ENCODE measurements around the gene EEPD1.
"Not testable (repeated sequence)": the region's sequence is repeated elsewhere in the genome, so short reads cannot be mapped to it uniquely, and the experiment has no call there.

The EEPD1 gene

GRCh38 chr7:36129048-36129534, 24.0 kb upstream of the EEPD1 start:
- no peak for DNase-seq

- no peak for DNase-seq
Observed at GRCh38 chr7:36130236-36130945, 22.7 kb upstream of the EEPD1 start.

- no peak for DNase-seq
Observed at GRCh38 chr7:36131026-36131425, 22.0 kb upstream of the EEPD1 start.

GRCh38 chr7:36131499-36131898, 21.6 kb upstream of the EEPD1 start:
- no peak for DNase-seq

DNA sequence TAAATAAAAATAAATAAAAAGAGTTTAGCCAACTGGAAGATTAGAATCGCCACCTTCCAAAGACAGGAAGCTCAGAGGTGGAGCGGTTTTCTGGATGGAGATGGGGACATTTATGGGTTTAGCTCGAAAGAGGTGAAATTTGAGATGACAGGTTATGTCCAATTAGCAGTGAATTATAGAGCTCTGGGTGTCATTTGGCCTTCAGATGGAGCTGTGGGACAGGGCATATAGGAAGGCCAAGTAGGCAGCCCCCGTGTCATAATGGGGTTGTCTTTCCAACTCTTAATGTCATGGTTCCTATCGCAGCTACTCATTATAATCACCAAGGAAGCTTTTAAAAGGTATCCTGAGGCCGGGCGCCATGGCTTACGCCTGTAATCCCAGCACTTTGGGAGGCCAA, 21.0 kb upstream of the EEPD1 start:
- no peak for DNase-seq

DNA sequence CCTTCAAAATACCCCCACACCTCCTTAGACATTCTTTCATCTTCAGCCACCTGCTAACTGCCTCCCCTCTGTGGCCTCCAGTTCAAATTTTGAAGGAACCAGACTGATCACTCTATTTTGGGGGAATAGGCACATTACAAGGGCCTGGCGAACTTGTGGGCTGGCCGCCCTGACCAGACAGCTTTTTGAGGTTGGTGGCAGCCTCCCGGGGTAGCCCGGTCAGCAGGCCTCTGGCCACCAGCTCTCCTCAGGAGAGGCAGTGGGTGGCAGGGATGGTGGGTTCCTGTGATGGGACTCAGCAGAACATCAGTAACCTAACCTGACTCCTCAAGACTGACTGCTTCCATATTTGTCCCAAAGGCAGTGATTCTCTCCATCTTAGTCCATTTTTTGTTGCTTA, 17.4 kb upstream of the EEPD1 start:
- no peak for DNase-seq

DNA sequence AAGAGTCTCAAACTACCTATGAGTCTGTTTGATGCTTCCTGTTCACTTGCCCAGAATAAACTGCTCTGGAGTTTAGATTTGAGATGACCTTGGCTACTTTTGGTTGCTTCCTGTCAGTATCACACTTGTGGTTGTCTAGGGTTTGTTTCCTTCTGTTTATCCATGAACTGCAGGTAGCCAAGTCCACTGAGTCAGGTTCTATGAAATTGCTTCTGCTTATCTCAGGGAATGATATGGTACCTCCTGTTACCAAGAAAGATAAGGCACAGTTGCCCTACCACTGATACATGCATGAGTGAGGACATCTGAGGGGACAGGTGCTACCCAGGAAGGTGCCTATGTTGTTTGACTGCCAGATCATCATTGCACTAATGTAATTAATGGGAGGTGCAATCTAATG, 15.8 kb upstream of the EEPD1 start:
- no peak for DNase-seq

DNA sequence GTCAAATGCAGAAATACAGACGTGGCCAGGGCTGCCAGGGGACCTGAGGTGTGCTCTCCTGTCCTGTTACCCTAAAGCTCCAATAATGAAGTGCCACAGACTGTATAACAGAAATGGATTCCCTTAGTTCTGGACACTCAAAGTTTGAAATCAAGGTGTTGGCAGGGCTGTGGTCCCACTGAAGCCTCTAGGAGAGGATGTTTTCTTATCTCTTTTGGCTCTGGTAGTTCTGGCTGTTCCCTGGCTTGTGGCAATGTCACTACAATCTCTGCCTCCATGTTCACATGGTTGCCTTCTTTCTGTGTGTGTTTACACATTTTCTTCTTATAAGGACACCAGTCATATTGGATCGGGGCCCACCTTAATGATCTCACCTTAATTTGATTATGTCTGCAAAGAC, 15.3 kb upstream of the EEPD1 start:
- no peak for DNase-seq

DNA sequence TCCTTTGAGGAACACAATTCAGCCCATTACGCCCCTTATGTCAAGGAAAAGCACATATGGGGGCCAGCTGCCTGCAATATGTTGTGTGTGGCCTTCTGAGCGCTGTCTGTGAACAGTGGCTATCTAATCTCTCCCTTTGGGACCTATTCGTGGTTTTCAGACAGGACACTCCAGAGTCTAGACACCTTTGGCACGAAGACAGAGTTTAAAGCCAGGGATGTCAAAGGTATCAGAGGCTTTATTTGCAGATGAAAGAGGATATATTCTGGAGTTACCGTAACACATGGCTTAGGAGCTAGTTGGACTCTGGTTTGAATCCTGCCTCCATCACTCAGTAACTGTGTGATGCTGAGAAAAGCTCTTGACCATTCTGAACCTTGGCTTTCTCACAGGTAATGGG, 14.8 kb upstream of the EEPD1 start:
- no peak for DNase-seq

GRCh38 chr7:36141351-36141750, 11.7 kb upstream of the EEPD1 start:
- no peak for DNase-seq

- DNase-seq, result no peak
Observed at GRCh38 chr7:36141850-36142249, 11.2 kb upstream of the EEPD1 start.

GRCh38 chr7:36144189-36144588, 8.9 kb upstream of the EEPD1 start:
- no peak for DNase-seq

DNA sequence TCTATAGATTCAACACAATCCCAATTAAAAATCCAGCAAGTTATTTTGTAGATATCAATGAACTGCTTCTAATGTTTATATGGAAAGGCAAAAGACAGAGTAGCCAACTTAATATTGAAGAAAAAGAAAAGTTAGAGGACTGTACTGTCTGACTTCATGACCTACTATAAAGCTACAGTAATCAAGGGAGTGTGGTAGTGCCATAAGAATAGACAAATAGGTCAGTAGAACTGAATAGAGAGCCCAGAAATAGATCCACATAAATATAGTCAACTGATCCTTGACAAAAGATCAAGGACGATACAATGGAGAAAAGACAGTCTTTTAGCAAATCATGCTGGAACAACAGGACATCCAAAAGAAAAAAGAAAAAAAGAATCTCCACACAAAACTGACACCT, 7.4 kb upstream of the EEPD1 start:
- no peak for DNase-seq

DNA sequence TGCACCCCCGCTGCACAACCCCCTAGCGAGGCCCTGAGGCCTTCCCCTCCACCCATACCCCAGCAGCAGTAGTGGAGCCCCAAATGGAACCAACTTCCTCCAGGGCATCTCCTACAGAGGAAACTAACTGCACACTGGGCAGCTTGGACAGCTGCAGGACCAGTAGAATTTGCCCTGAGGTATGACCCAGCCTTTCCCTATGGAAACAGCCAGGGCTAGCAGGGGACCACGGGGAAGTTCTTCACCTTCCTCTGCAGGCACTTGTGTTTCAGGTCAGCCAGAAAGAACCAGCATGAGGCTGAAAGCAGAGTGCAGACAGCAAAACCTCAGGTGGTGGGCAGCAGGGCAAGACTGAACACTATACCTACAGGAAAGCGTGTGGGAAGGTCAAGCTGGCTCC, 5.7 kb upstream of the EEPD1 start:
- no peak for DNase-seq

DNA sequence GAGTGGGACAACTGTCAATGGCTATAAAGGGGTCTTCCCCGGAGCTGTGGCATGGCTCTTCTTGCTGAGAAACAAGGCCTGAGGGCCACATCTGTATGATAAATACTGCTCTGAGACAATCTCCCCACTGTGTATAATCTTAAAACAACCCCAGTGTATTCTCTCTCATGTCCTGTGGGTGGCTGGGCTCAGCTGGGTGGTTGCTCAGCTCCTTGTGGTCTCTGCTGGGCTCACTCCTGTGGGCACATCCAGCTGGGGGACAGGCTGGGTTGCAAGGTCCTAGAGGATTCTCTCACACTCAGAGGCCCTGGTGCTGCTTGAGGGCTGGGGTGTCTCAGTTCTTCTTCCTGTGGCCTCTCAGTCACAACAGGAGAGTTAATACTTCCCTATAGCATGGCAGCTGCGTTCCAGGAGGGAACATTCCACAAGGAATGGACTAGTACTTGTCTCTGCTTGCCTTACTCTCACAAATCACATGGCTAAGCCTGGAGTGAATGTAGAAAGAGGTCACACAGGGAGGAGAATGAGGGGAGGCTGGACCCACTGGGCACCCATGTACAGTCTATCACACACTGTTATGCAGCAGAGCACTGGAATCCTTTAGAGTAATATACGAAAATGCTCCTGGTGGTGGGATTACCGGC, 4.5 kb upstream of the EEPD1 start:
- DNase-seq, result no peak

DNA sequence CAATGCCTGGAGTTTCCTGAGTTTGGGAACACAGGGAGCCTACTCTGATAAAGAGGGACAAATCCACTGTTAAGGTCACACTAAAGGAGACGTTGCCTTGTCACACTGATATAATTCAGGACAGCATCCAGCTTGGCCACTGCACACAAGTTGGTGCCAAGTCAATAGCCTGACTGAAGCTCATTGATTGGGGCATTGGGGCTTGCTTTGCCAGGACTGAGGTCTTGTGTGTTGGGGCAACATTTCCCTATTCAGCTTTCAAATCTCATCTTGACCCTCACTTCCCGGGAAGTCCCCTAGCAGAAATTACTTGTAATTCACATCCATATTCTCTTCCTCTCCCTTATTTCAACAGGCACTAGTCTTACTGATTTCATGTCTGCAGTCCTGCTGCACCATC, 3.8 kb upstream of the EEPD1 start:
- DNase-seq, result not testable (repeated sequence)

DNA sequence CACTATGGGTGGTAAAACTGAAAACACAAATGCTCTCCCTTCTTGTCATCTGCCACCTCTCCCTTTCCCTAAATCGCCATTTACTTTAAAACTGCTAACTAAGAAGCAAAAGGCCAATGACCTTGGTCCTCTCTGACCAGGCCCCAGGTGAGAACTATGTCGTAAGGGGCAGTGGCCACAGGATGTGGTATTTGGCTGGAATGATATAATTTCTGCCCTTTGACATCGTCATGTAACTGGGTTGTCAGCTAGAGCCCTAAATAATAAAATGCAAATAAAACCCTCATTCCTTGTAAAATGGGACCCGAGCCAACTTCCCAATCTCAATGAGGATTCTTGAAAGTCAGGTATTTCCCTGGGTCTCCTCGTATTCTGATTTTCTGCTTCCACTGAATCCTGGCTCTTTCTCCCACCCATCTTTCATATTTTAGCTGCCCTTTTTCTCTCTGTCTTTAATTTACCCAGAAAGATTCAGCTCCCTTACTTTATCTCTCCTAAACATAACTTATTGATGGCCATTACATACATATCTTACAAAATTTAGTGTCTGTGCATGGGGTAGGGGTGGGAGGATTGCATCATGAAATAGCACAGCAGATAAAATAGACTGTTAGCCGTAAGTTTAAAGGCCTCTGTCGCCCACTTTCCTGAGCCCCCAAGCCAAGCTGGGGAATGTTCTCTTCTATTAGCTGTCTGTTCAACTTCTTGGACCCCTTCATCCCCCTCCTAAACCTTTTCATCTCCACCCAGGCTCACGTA, 3.2 kb upstream of the EEPD1 start:
- DNase-seq, result no peak

DNA sequence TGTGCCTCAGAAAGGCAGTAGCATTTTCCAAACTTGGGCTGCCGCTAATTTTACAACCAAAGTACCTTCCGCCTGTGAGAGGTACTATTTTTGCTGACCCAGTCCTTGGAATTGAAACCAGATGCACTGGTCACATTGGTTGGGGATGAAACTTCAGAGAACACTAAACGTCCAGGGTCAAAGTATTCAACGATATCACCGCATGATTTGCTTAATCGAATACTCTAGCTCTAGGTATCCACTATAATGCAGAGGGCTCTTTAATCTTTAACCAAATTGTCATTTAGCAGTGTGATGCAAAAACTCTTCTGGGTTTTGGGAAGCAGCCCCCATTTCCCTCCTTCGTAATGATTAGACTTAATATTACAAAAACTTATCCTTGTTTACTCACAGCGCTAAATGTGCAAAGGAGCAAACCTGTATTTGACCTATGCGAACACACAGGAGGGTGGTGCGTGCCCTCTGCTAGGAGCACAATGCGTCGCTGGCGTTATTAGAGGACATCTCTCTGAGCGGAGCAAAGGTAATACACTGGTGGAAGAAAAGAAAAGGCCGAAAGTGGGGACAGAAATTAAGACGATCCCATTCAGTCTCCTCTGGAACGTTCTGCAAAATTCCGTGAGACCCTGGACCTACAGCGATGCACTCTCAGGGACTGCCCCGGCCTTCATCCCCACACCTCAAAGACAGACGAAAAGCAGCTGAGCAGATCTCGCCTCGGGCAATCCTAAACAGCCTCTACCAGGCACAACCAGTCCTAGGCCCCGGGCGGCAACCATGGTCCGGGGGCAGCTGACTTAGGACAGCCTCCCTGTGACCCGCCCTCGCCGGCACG, 916 bp upstream of the EEPD1 start:
- no peak for DNase-seq

DNA sequence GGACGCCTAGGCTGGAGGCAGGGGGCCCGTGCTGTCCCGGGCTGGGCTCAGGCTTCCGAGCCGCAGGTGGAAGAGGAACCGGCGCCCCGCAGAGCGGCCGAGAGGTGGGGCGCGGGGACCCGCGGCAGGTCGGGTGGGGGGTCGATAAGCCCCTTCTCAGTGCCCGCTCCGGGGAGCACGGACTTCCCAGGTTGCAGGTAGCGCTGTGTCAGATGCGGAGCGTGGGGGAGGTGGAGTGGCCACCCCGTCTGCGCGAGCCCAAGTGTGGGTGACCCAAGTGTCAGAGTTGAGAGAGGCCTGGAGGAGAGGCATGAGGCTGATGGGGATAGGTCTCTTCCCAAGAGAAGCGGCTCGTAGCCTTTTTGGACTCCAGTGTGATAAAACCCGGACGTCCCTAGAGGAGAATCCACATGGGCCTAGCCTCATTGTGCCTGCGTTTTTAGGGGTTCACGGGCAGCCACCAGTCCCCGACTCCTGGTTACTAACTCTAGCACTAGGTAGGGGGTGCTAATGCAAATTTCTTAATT, 580 bp downstream of the EEPD1 start:
- DNase-seq, result no peak

DNA sequence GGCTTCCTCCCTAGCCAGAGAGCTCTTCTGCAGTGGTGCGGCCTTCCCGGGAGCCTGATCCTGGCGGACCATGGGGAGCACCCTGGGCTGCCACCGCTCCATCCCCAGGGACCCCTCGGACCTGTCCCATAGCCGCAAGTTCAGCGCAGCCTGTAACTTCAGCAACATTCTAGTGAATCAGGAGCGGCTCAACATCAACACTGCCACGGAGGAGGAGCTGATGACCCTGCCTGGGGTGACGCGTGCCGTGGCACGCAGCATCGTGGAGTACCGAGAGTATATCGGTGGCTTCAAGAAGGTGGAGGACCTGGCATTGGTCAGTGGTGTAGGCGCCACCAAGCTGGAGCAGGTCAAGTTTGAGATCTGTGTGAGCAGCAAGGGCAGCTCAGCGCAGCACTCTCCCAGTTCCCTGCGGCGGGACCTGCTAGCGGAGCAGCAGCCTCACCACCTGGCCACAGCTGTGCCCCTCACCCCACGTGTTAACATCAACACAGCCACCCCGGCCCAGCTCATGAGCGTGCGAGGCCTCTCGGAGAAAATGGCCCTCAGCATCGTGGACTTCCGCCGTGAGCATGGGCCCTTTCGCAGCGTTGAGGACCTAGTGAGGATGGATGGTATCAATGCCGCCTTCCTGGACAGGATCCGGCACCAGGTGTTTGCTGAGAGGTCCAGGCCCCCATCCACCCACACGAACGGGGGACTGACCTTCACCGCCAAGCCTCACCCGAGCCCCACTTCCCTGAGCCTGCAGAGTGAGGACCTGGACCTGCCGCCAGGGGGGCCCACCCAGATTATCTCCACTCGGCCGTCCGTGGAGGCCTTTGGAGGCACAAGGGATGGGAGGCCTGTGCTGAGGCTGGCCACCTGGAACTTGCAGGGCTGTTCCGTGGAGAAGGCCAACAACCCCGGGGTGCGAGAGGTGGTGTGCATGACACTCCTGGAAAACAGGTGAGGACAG, 1.5 kb downstream of the EEPD1 start:
- DNase-seq, result no peak

GRCh38 chr7:36155811-36156361, 2.8 kb downstream of the EEPD1 start:
- no peak for DNase-seq
